Naive B cell (primary cell): ENCODE measurements around the gene PFDN5. TPM values are rescaled to one million over a fixed set of nuclear protein-coding genes. Genes with fewer than 3 reads are reported as not detected.

Source experiments
- ATAC-seq, 2 donors: fragments of 150-1000 bp; cut with Tn5 transposase; 2 replicates each; pipeline ENCODE4 v1.10.0; 2021; ENCODE audit warnings: low read depth in 2 of 2, mild to moderate bottlenecking in 2 of 2, moderate library complexity in 2 of 2
- DNase-seq: peaks from one replicate; pipeline ENCODE4 v3.0.0; 2022
- H3K27ac Mint-ChIP-seq, 6 donors: one replicate each; pipeline ENCODE4 v1.8.0; 2020 to 2022; ENCODE audit warnings: mild to moderate bottlenecking in 6 of 6, mixed read lengths in 6 of 6, moderate library complexity in 5 of 6, inconsistent platforms in 2 of 6
- H3K27me3 Mint-ChIP-seq, 3 donors: one replicate each; pipeline ENCODE4 v1.8.0; 2021 to 2022; ENCODE audit warnings: mixed read lengths in 3 of 3, mild to moderate bottlenecking in 1 of 3
- H3K36me3 Mint-ChIP-seq, 2 donors: one replicate each; pipeline ENCODE4 v1.8.0; 2020 to 2022; ENCODE audit warnings: mixed read lengths in 2 of 2, inconsistent platforms in 1 of 2, mild to moderate bottlenecking in 1 of 2
- H3K4me1 Mint-ChIP-seq, 3 donors: one replicate each; pipeline ENCODE4 v1.8.0; 2020 to 2022; ENCODE audit warnings: mixed read lengths in 3 of 3, inconsistent platforms in 1 of 3, mild to moderate bottlenecking in 1 of 3, moderate library complexity in 1 of 3
- H3K4me3 Mint-ChIP-seq, 8 donors: one replicate each; pipeline ENCODE4 v1.8.0; 2020 to 2022; ENCODE audit warnings: mild to moderate bottlenecking in 8 of 8, mixed read lengths in 8 of 8, moderate library complexity in 8 of 8, inconsistent platforms in 2 of 8
- H3K9me3 Mint-ChIP-seq, 7 donors: one replicate each; pipeline ENCODE4 v1.8.0; 2020 to 2022; ENCODE audit warnings: mixed read lengths in 7 of 7, mild to moderate bottlenecking in 5 of 7, inconsistent platforms in 2 of 7, moderate library complexity in 1 of 7
- polyA plus RNA-seq, 6 donors: library from polyadenylated mRNA; unstranded; fragments of 300-500 nt; fragmentation: Illumina TruSeq; gene quantifications; one replicate each; pipeline ENCODE4 v1.2.3, GENCODE V29; 2021; ENCODE audit warnings: low read depth in 6 of 6

Gene PFDN5
- polyA plus RNA-seq, 6 donors from 2014 or later: 1,564 to 1,943 (median 1,771) TPM

- ATAC-seq: peak; percentile 83 to 84
- Mint-ChIP-seq H3K4me1 (peaks cover 22 to 25% (median 25%) of the 10 kb centered on the region in 3 donors), H3K27me3 (no peaks in the 10 kb centered on the region)
Measured at GRCh38 chr12:53267999-53268629, 27.2 kb upstream of the PFDN5 start, which contains the start of gene ESPL1. Gene ESPL1 (plus strand): TSS chr12:53268299. CDS start chr12:53268767, 468 bp downstream.

DNA sequence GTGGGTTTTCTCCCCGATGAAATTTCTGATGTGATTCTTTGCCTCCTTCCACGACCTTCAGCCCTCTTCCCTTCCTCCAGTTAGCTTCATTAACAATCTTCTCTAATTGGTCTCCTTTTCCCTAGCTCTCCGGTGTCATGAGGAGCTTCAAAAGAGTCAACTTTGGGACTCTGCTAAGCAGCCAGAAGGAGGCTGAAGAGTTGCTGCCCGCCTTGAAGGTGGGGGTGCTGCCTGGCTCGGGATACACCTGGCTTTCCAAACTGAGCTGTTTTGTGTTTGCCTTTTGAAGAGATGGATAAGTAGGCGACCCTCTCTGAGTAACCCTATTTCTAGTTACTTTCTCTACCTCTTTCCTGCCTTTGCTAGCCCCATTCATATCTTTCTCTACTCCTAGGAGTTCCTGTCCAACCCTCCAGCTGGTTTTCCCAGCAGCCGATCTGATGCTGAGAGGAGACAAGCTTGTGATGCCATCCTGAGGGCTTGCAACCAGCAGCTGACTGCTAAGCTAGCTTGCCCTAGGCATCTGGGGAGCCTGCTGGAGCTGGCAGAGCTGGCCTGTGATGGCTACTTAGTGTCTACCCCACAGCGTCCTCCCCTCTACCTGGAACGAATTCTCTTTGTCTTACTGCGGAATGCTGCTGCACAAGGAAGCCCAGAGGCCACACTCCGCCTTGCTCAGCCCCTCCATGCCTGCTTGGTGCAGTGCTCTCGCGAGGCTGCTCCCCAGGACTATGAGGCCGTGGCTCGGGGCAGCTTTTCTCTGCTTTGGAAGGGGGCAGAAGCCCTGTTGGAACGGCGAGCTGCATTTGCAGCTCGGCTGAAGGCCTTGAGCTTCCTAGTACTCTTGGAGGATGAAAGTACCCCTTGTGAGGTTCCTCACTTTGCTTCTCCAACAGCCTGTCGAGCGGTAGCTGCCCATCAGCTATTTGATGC is 26.4 kb upstream of the PFDN5 start:
- ATAC-seq (no peak), DNase-seq (no peak)
- H3K4me1 Mint-ChIP-seq: peaks cover 22 to 25% (median 25%) of the 10 kb centered on the region in 3 donors

More at GRCh38 chr12:53267999-53268629, 27.2 kb upstream of the PFDN5 start, which contains the start of gene ESPL1:
- peak within 1 kb of the TSS; percentile 89 to 98 (median 98) for H3K27ac Mint-ChIP-seq
- H3K9me3 Mint-ChIP-seq: no peaks in the 10 kb centered on the region
- H3K36me3 Mint-ChIP-seq: no peaks in the 10 kb centered on the region
- peak; percentile 85 for DNase-seq
- H3K4me3 Mint-ChIP-seq: peak within 1 kb of the TSS; percentile 92 to 99 (median 98)

DNA sequence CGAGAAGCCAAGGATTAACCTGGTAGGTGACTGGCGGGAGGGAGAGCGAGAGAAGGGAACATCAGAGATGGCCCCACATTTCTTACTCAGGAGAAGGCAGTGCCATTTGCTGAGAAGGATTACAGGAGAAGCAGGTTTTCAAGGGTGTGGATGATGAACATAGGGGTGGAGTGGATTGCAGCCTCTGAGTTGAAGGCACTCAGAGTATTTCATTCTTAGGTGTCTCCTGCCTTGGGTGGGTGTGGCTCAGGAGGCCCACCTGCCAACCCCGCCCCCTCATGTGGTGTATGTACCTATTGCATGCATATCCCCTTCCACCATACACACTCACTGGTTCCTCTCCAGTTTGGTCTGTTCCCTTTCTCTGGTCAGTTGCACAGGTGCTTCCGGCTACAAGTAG is 20.9 kb upstream of the PFDN5 start:
- Mint-ChIP-seq H3K27me3 (no peaks in the 10 kb centered on the region), H3K4me3 (no peak overlapping the region), H3K36me3 (no peaks in the 10 kb centered on the region), H3K9me3 (no peaks in the 10 kb centered on the region), H3K4me1 (peaks cover 0 to 4% (median 0%) of the 10 kb centered on the region in 3 donors), H3K27ac (peak overlapping the region in 1 of 6 donors; percentile 73)
- ATAC-seq (no peak), DNase-seq (no peak)

More for the DNA sequence above, 26.4 kb upstream of the PFDN5 start:
- H3K9me3 Mint-ChIP-seq: no peaks in the 10 kb centered on the region
- no peaks in the 10 kb centered on the region for H3K27me3 Mint-ChIP-seq
- peak overlapping the region; percentile 92 to 99 (median 98) for H3K4me3 Mint-ChIP-seq
- no peaks in the 10 kb centered on the region for H3K36me3 Mint-ChIP-seq
- peak overlapping the region; percentile 89 to 98 (median 98) for H3K27ac Mint-ChIP-seq

GRCh38 chr12:53276511-53276910 is 18.8 kb upstream of the PFDN5 start:
- Mint-ChIP-seq H3K36me3 (no peaks in the 10 kb centered on the region), H3K27ac (no peak overlapping the region), H3K27me3 (no peaks in the 10 kb centered on the region), H3K4me3 (no peak overlapping the region), H3K4me1 (peaks cover 0 to 4% (median 0%) of the 10 kb centered on the region in 3 donors), H3K9me3 (no peaks in the 10 kb centered on the region)
- DNase-seq: no peak
- ATAC-seq: no peak

DNA sequence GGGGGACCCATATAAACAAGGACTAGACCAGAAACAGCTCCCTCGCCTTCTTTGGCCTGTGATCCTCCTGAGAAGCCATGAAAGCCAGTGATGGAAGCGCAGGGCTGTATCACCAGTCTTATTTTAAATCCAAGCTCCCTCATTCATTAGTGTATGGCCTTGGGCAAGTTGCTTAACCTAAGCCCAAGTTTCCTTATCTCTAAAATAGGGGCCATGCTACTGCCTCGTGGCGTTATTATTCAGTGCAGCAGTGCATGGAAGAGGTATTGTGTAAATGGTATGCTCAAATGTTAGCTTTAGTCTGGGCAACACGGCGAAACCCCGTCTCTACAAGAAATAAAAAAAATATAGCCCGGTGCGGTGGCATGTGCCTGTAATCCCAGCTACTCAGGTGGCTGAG is 17.4 kb upstream of the PFDN5 start:
- H3K4me3 Mint-ChIP-seq: no peak overlapping the region
- no peak for DNase-seq
- no peaks in the 10 kb centered on the region for H3K36me3 Mint-ChIP-seq
- no peak for ATAC-seq
- no peaks in the 10 kb centered on the region for H3K4me1 Mint-ChIP-seq
- no peak overlapping the region for H3K27ac Mint-ChIP-seq
- no peaks in the 10 kb centered on the region for H3K9me3 Mint-ChIP-seq
- no peaks in the 10 kb centered on the region for H3K27me3 Mint-ChIP-seq

DNA sequence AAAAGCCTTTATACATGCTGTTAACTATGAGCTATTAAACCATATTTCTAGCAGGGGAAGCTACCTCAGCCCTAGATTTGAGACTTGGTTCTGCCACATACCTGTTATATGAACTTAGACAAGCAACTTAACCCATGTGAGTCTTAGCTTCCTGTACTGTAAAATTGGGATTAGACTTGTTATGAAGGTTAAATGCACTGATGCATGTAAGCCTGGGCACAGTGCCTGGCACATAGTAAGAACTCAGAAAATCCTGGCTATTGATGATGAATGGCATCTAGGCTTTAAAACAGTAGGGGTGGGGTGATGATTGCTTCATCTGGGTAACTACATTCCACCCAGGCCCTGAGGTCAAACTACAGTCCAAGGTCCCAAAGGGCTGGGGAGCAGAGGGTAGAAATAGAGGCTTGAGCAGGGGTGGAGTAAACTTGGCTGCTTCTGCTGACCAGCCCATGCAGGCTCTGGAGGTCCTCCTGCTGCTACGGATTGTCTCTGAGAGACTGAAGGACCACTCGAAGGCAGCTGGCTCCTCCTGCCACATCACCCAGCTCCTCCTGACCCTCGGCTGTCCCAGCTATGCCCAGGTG is 16.0 kb upstream of the PFDN5 start:
- H3K27me3 Mint-ChIP-seq: no peaks in the 10 kb centered on the region
- DNase-seq (no peak), ATAC-seq (no peak)
- H3K36me3 Mint-ChIP-seq: no peaks in the 10 kb centered on the region
- H3K4me1 Mint-ChIP-seq: no peaks in the 10 kb centered on the region
- no peak overlapping the region for H3K27ac Mint-ChIP-seq
- H3K9me3 Mint-ChIP-seq: no peaks in the 10 kb centered on the region
- H3K4me3 Mint-ChIP-seq: no peak overlapping the region

GRCh38 chr12:53279888-53280498 is 15.3 kb upstream of the PFDN5 start:
- Mint-ChIP-seq H3K27ac (peak overlapping the region in 1 of 6 donors; percentile 41), H3K4me3 (no peak overlapping the region), H3K36me3 (no peaks in the 10 kb centered on the region)

GRCh38 chr12:53286448-53286847 is 8.9 kb upstream of the PFDN5 start:
- ATAC-seq (no peak), DNase-seq (no peak)
- Mint-ChIP-seq H3K27me3 (no peaks in the 10 kb centered on the region), H3K4me3 (no peak overlapping the region), H3K4me1 (peaks cover 6 to 8% (median 6%) of the 10 kb centered on the region in 3 donors), H3K27ac (no peak overlapping the region), H3K36me3 (no peaks in the 10 kb centered on the region), H3K9me3 (no peaks in the 10 kb centered on the region)

More at GRCh38 chr12:53279888-53280498, 15.3 kb upstream of the PFDN5 start:
- no peak for DNase-seq
- no peaks in the 10 kb centered on the region for H3K9me3 Mint-ChIP-seq
- ATAC-seq: no peak
- H3K27me3 Mint-ChIP-seq: no peaks in the 10 kb centered on the region
- no peaks in the 10 kb centered on the region for H3K4me1 Mint-ChIP-seq

DNA sequence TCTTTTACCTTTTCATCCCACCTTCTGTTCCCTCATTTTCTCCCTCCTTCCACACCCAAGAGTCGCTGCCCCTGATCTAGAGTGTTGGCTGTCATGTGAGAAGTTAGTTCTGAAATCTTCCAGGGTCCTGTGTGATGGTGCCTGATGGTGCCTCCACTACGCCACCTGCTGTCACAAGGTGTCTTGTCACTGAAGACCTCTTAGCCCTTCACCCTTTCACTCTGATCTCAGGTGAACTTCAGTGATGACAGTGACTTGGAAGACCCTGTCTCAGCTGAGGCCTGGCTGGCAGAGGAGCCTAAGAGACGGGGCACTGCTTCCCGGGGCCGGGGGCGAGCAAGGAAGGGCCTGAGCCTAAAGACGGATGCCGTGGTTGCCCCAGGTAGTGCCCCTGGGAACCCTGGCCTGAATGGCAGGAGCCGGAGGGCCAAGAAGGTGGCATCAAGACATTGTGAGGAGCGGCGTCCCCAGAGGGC is 7.6 kb upstream of the PFDN5 start:
- no peaks in the 10 kb centered on the region for H3K27me3 Mint-ChIP-seq
- H3K9me3 Mint-ChIP-seq: no peaks in the 10 kb centered on the region
- peak overlapping the region in 1 of 8 donors; percentile 22 for H3K4me3 Mint-ChIP-seq
- ATAC-seq (peak; percentile 95 to 99), DNase-seq (peak; percentile 69)
- H3K36me3 Mint-ChIP-seq: no peaks in the 10 kb centered on the region
- peak overlapping the region in 3 of 6 donors; percentile 32 to 44 (median 44) for H3K27ac Mint-ChIP-seq
- peaks cover 6 to 8% (median 6%) of the 10 kb centered on the region in 3 donors for H3K4me1 Mint-ChIP-seq

GRCh38 chr12:53288322-53288721 is 7.0 kb upstream of the PFDN5 start:
- Mint-ChIP-seq H3K4me1 (peaks cover 6 to 8% (median 6%) of the 10 kb centered on the region in 3 donors), H3K36me3 (no peaks in the 10 kb centered on the region), H3K27ac (peak overlapping the region in 1 of 6 donors; percentile 44), H3K4me3 (peak overlapping the region in 1 of 8 donors; percentile 22), H3K9me3 (no peaks in the 10 kb centered on the region), H3K27me3 (no peaks in the 10 kb centered on the region)
- no peak for DNase-seq
- no peak for ATAC-seq

GRCh38 chr12:53289891-53290290 is 5.5 kb upstream of the PFDN5 start:
- Mint-ChIP-seq H3K9me3 (no peaks in the 10 kb centered on the region), H3K36me3 (no peaks in the 10 kb centered on the region), H3K4me3 (no peak overlapping the region), H3K27ac (no peak overlapping the region), H3K27me3 (no peaks in the 10 kb centered on the region), H3K4me1 (peaks cover 6 to 11% (median 10%) of the 10 kb centered on the region in 3 donors)
- no peak for ATAC-seq
- no peak for DNase-seq

- no peak for DNase-seq
- ATAC-seq: no peak
- H3K9me3 Mint-ChIP-seq: no peaks in the 10 kb centered on the region
- H3K27me3 Mint-ChIP-seq: no peaks in the 10 kb centered on the region
- no peaks in the 10 kb centered on the region for H3K36me3 Mint-ChIP-seq
- H3K4me1 Mint-ChIP-seq: peaks cover 6 to 18% (median 17%) of the 10 kb centered on the region in 3 donors
- H3K4me3 Mint-ChIP-seq: no peak overlapping the region
- H3K27ac Mint-ChIP-seq: no peak overlapping the region
Measured at GRCh38 chr12:53290661-53291060, 4.7 kb upstream of the PFDN5 start.

GRCh38 chr12:53292426-53292825 is 2.9 kb upstream of the PFDN5 start:
- Mint-ChIP-seq H3K27ac (no peak overlapping the region), H3K4me3 (no peak overlapping the region), H3K27me3 (no peaks in the 10 kb centered on the region), H3K36me3 (no peaks in the 10 kb centered on the region), H3K4me1 (peaks cover 15 to 33% (median 30%) of the 10 kb centered on the region in 3 donors), H3K9me3 (no peaks in the 10 kb centered on the region)
- ATAC-seq: no peak
- no peak for DNase-seq
